Lung (tissue), 12 donors: ENCODE measurements around the gene OVCH1. TPM values are rescaled to one million over a fixed set of nuclear protein-coding genes. Genes with fewer than 3 reads are reported as not detected.

ENCODE experiments used
- ATAC-seq: fragments of 200-7000 bp; cut with Tn5 transposase; one replicate; pipeline ENCODE4 v1.9.1; 2020; ENCODE audit warnings: moderate number of reproducible peaks; ENCODE audit not compliant: insufficient read depth, low FRiP score
- DNase-seq, 3 donors: peaks; one replicate each; pipeline ENCODE4 v3.0.0-alpha.2; 2013 to 2017
- H3K27ac ChIP-seq, 2 donors: one replicate each; pipeline ENCODE4 v1.5.1; 2013; ENCODE audit warnings: mild to moderate bottlenecking in 2 of 2, moderate library complexity in 2 of 2, control low read depth in 1 of 2, inconsistent platforms in 1 of 2, low read depth in 1 of 2, low read length in 1 of 2
- H3K27me3 ChIP-seq, 3 donors: one replicate each; pipeline ENCODE4 v1.5.1; 2013; ENCODE audit warnings: low read length in 2 of 3; ENCODE audit not compliant: control insufficient read depth in 3 of 3, insufficient read depth in 3 of 3
- H3K36me3 ChIP-seq, 4 donors: one replicate each; pipeline ENCODE4 v1.5.1; 2013; ENCODE audit warnings: low read length in 4 of 4, mild to moderate bottlenecking in 1 of 4, moderate library complexity in 1 of 4; ENCODE audit not compliant: control insufficient read depth in 4 of 4, insufficient read depth in 4 of 4
- H3K4me1 ChIP-seq, 5 donors: one replicate each; pipeline ENCODE4 v1.5.1; 2013; ENCODE audit warnings: low read length in 5 of 5, mild to moderate bottlenecking in 2 of 5, moderate library complexity in 1 of 5; ENCODE audit not compliant: control insufficient read depth in 5 of 5, insufficient read depth in 5 of 5
- H3K4me3 ChIP-seq: one replicate; pipeline ENCODE4 v1.5.1; 2013; ENCODE audit warnings: mild to moderate bottlenecking, control low read depth, moderate library complexity
- H3K9ac ChIP-seq, 2 donors: one replicate each; pipeline ENCODE4 v1.5.1; 2013; ENCODE audit warnings: low read length in 2 of 2, control low read depth in 1 of 2; ENCODE audit not compliant: insufficient read depth in 1 of 2
- H3K9me3 ChIP-seq, 4 donors: one replicate each; pipeline ENCODE4 v1.5.1; 2013; ENCODE audit warnings: low read length in 3 of 4, mild to moderate bottlenecking in 1 of 4, moderate library complexity in 1 of 4; ENCODE audit not compliant: control insufficient read depth in 4 of 4, insufficient read depth in 3 of 4
- WGBS, 2 donors: extraction: QIAGEN DNeasy Blood & Tissue Kit; methylation state at CpG; one replicate each; pipeline ENCODE4 v1.1.7; 2013; 5-methylcytosine and 5-hydroxymethylcytosine counted together
- polyA plus RNA-seq, 2 donors: library from polyadenylated mRNA; stranded (reverse); fragments of 200-250 nt; gene quantifications; one replicate each; pipeline ENCODE4 v1.2.1, GENCODE V29; 2013
- total RNA-seq, 2 donors: library from RNA; depleted of rRNA in 1 of 2; stranded (reverse); fragments of >200 nt in 1 of 2; gene quantifications; one replicate each; pipeline ENCODE4 v1.2.1, GENCODE V29; 2014 to 2021
- TF ChIP-seq, protein P1 (sequence below): IDR thresholded peaks from 2 replicates; pipeline ENCODE4 v1.5.1; 2012; ENCODE audit warnings: mild to moderate bottlenecking; ENCODE audit errors: control extremely low read depth, extremely low read depth
- donor health status: control.
- donor health status: control.
- donor health status: Bipolar disorder and iron deficiency.
- donor health status: healthy.
- donor health status: DM: yes; HTN: yes; CAD: no.

Gene OVCH1
- total and polyA plus RNA-seq, 4 donors: 0.17 to 1.6 (median 0.69) TPM; not detected in 1

DNA sequence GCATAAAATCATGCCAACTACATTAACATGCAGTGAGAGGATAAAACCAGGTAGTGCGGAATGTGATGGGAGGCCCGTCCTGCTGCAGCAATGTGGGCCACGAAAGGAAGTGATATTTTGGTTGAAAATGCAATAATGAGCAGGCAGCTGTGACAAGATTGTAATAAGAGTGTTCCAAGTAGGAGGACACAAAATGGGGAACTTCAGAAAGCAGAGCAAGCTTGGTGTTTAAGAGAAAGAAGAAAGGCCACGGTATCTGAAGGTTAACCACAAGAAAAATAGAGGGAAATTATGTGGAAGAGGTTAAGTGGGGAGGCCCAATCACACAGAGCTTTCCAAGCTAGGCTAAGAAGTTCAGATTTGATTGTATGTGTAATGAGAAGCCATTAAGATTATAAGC lies 34.3 kb downstream of the OVCH1 start:
- Histone ChIP-seq H3K4me3 (no peak overlapping the region), H3K9me3 (no peaks in the 10 kb centered on the region), H3K4me1 (no peaks in the 10 kb centered on the region), H3K36me3 (no peaks in the 10 kb centered on the region), H3K27me3 (no peaks in the 10 kb centered on the region), H3K9ac (no peak overlapping the region), H3K27ac (no peak overlapping the region)
- TF ChIP-seq, protein P1, sequence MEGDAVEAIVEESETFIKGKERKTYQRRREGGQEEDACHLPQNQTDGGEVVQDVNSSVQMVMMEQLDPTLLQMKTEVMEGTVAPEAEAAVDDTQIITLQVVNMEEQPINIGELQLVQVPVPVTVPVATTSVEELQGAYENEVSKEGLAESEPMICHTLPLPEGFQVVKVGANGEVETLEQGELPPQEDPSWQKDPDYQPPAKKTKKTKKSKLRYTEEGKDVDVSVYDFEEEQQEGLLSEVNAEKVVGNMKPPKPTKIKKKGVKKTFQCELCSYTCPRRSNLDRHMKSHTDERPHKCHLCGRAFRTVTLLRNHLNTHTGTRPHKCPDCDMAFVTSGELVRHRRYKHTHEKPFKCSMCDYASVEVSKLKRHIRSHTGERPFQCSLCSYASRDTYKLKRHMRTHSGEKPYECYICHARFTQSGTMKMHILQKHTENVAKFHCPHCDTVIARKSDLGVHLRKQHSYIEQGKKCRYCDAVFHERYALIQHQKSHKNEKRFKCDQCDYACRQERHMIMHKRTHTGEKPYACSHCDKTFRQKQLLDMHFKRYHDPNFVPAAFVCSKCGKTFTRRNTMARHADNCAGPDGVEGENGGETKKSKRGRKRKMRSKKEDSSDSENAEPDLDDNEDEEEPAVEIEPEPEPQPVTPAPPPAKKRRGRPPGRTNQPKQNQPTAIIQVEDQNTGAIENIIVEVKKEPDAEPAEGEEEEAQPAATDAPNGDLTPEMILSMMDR: no peak
- ATAC-seq: no peak
- no peak for DNase-seq
- WGBS, 2 donors: 54 to 70% methylated on average over 4 of the region's 4 CpGs

DNA sequence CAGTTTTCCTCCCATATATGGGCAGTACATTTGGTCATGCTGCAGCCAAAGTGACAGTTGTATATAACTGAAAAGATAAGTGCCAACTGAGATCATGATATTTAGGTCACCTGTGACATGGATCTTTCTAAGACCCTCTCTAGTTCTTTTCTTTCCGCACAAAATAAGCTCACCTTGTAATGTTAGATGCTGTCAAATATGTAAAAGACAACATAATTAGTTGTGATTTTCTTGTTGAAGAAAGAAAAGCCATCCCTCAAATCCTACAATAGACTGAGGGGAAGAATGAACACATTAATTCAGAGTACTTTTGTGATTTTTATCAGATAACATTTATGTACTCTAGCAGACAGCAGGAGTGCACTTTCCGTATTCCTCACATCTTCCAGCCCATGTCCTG lies 37.4 kb downstream of the OVCH1 start:
- WGBS, 2 donors: 85 to 90% methylated on average over 2 of the region's 2 CpGs
- no peaks in the 10 kb centered on the region for H3K9me3 ChIP-seq
- H3K27me3 ChIP-seq: no peaks in the 10 kb centered on the region
- DNase-seq: no peak
- H3K27ac ChIP-seq: no peak overlapping the region
- H3K4me3 ChIP-seq: no peak overlapping the region
- H3K4me1 ChIP-seq: no peaks in the 10 kb centered on the region
- H3K9ac ChIP-seq: no peak overlapping the region
- TF ChIP-seq, protein P1: no peak
- no peaks in the 10 kb centered on the region for H3K36me3 ChIP-seq
- ATAC-seq: no peak

DNA sequence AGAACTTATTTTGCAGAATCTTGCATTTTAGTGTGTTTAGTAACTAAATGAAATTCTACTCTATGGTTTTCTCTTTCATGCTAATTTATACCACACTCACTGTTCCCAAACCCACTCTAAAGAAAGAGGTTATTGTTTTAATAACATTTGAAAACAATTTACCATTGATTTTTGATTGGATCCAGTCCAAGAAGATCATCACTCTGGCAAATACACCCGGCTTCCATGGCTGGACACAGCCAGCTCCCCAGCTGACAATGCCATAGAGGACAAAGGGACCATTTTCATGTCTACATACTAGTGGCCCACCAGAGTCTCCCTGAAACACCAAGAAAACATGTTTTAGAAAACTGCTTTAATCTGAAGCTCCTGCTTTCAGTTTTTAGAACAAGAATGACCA lies 42.4 kb downstream of the OVCH1 start:
- ATAC-seq (no peak), DNase-seq (no peak)
- 59 to 74% methylated on average over 1 of the region's 1 CpG for whole genome bisulfite sequencing, 2 donors
- no peaks in the 10 kb centered on the region for H3K4me1 ChIP-seq
- no peak overlapping the region for H3K4me3 ChIP-seq
- TF ChIP-seq, protein P1: no peak
- H3K36me3 ChIP-seq: no peaks in the 10 kb centered on the region
- H3K9ac ChIP-seq: no peak overlapping the region
- H3K27ac ChIP-seq: no peak overlapping the region
- no peaks in the 10 kb centered on the region for H3K9me3 ChIP-seq
- no peaks in the 10 kb centered on the region for H3K27me3 ChIP-seq

DNA sequence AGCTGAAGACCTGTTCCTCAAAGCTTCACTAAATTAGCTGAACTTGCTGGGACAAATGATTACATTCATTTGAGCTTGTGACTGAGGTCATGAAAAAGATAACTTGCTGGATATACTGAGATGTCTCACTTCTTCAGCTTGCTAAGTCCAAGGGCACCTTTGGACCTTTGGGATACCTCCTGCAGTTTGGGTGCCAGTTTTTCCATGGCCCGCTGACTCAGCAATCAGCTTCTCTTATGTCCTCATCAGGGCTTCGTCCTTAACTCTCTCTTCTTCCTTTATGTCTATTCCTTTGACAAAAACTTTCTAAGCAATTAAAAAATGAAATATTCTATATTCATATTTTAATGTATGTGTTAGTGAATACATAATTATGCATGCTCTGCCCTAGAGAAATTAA lies 45.6 kb downstream of the OVCH1 start:
- H3K27ac ChIP-seq: no peak overlapping the region
- no peaks in the 10 kb centered on the region for H3K36me3 ChIP-seq
- DNase-seq: no peak
- WGBS, 2 donors: 91 to 94% methylated on average over 2 of the region's 2 CpGs
- TF ChIP-seq, protein P1: no peak
- no peak overlapping the region for H3K9ac ChIP-seq
- H3K4me1 ChIP-seq: peaks cover 0 to 3% (median 0%) of the 10 kb centered on the region in 5 donors
- H3K4me3 ChIP-seq: no peak overlapping the region
- no peak for ATAC-seq
- no peaks in the 10 kb centered on the region for H3K9me3 ChIP-seq
- H3K27me3 ChIP-seq: no peaks in the 10 kb centered on the region
